HG02870 (cell line): Measurements from ENCODE around the gene AGAP2.
A peak's percentile ranks its signal among the peaks of the same experiment; 100 is the strongest.
"Not testable (repeated sequence)": the region's sequence is repeated elsewhere in the genome, so short reads cannot be mapped to it uniquely, and the experiment has no call there.

ENCODE experiments used
- ATAC-seq: cut with Tn5 transposase; IDR thresholded peaks from one replicate; pipeline ENCODE4 v1.9.1; 2021; ENCODE audit warnings: mild to moderate bottlenecking, moderate library complexity; ENCODE audit not compliant: unreplicated experiment

Gene AGAP2

DNA sequence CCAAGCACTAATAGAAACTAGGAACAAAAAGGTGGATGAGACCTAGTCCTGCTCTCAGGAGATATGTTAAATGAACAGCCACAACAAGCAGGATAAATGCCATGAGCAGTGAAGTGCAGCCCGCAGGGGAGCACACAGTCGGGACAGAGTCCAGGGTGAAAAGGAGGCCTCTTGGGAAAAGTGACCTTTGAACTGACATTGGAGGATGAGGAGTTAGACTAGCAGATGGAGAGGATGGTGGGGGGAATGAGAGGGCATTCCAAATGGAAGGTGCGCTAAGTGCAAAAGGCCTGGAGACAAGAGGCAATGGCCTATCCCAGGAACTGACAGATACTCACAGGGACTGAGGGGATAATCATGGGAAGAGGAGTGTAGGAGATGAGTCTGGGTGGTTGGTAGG, 40.1 kb downstream of the AGAP2 start:
- ATAC-seq, result no peak

DNA sequence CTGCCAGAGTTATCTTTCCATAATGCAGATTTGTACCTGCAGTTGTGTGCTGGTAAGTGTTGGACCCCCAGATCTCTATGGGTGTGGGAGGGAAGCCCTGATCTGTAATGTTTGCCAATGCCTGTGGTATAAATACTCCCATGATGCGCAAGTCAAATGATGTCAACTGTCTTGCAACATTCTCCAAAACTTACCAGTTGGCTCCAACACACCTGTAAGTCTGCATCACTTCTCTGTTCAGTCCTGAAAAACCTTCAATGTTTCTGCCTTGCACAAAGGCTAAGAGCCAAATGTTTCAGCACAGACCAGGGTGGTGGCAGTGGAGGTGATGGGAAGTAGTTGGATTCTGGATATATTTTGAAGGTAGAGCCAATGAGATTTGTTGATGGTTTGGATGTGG, 41.5 kb downstream of the AGAP2 start:
- ATAC-seq, result no peak

DNA sequence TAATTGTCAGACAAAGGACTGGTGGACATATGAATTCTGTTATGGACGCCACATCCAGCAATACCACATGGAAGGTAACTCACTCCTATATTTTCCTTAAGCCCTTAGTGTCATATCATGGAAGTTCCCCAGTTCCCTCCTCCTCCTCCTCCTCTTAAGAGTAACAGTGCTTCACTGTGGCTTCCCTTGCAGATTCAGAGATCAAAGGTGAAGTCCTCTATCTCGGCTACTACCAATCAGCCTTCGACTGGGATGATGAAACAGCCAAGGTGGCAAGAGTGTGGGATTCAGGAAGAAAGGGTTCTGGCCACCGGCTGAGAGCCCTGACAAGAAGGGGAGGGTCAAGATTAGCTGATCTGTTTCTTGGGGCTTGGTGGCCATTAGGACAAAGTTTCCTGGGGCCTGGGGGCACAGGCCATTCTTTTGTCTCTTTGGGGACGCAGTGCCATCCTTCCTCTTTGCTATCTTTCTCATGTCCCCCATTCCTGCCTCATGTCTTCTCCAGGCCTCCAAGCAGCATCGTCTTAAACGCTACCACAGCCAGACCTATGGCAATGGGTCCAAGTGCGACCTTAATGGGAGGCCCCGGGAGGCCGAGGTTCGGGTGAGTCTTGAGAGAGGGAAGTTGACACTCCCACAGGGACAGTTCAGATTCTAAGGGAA, 42.6 kb downstream of the AGAP2 start:
- no peak for ATAC-seq

DNA sequence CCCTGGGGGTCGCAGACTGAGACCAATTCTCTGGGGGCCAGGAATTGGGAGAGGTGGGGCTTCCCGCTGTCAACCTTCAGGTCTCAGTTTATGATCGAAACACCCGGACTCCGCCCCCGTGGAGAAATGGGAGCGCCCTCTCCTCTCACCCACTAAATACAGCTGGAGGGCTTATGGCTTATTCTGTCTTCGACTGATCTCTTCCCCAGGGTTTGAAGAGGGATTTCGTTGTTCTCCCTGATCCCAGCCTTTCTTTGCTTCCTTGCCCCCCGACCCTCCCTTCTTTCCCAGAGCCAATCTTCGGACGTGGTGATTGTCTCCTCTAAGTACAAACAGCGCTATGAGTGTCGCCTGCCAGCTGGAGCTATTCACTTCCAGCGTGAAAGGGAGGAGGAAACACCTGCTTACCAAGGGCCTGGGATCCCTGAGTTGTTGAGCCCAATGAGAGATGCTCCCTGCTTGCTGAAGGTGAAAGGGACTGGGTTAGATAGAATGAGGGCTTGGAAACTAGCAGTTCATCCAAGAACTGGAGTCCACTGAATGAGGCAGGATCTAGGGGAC, 44.0 kb downstream of the AGAP2 start:
- ATAC-seq, result peak; percentile 1

- peak; percentile 96 for ATAC-seq
Observed at GRCh38 chr12:57693659-57694458, 44.7 kb downstream of the AGAP2 start, which contains the start of gene OS9. OS9 (plus strand) TSS chr12:57694132; CDS start chr12:57694162, 30 bp downstream.

DNA sequence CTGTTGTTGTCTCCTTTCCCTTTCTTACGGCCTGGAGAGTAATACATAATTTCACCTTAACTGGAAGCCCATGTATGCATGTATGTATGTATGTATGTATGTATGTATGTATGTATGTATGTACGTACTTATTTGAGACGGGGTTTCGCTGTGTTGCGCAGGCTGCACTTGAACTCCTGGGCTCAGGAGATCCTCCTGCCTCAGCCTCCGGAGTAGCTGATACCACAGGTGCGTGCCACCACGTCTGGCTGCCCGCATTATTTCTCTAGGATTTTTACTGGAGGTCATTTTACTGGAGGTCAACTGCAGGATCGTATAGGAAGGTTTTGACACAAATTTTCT, 45.3 kb downstream of the AGAP2 start:
- ATAC-seq, result no peak

DNA sequence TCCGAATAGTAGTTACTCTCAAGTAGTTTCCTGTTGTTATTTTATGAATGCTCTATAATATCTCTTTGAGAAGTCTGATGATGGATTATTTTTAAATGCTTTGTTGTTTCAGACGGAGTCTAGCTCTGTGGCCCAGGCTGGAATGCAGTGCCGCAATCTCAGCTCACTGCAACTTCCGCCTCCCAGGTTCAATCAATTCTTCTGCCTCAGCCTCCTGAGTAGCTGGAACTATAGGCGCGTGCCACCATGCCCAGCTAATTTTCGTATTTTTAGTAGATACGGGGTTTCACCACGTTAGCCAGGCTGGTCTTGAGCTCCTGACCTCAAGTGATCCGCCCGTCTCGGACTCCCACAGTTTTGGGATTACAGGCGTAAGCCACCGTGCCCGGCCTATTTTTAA, 46.0 kb downstream of the AGAP2 start:
- no peak for ATAC-seq

GRCh38 chr12:57688931-57689330, 49.6 kb downstream of the AGAP2 start:
- ATAC-seq, result no peak

DNA sequence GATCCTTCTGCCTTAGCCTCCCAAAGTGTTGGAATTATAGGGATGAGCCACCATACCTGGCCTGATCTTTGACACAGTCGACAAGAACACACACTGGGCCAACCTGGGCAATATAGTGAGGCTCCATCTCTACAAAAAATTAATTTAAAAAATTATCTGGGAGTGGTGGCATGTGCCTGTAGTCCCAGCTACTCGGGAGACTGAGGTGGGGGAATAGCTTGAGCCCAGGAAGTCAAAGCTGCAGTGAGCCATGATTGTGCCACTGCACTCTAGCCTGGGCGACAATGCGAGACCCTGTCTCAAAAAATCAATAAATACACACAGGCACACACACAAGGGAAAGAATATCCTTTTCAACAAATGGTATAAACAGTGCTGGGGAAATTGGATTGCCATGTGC, 50.7 kb downstream of the AGAP2 start:
- ATAC-seq, result no peak

DNA sequence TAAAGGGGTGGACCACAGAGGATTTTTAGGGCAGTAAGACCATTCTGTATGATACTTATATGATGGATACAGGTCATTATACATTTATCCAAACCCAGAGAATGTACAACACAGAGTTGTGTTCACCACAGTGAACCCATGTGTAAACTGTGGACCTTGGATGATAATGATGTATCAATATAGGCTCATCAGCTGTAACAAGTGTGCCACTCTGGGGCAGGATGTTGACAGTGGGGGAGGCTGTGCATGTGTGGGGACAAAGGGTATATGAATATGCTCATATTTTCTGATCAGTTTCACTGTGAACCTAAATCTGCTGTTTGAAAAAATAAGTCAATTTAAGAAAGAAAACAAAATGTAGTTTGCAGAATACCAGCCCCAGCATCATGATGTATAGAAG, 58.8 kb downstream of the AGAP2 start:
- ATAC-seq, result no peak

DNA sequence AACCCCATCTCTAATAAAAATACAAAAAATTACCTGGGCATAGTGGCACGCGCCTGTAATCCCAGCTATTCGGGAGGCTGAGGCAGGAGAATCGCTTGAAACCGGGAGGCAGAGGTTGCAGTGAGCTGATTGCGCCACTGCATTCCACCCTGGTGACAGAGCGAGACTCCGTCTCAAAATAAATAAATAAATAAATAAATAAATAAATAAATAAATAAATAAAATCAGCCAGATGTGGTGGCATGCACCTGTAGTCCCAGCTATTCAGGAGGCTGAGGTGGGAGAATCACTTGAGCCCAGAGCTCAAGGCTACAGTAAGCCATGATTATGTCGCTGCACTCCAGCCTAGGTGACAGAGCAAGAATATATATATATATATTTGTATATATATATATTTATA, 60.6 kb downstream of the AGAP2 start:
- ATAC-seq, result not testable (repeated sequence)

DNA sequence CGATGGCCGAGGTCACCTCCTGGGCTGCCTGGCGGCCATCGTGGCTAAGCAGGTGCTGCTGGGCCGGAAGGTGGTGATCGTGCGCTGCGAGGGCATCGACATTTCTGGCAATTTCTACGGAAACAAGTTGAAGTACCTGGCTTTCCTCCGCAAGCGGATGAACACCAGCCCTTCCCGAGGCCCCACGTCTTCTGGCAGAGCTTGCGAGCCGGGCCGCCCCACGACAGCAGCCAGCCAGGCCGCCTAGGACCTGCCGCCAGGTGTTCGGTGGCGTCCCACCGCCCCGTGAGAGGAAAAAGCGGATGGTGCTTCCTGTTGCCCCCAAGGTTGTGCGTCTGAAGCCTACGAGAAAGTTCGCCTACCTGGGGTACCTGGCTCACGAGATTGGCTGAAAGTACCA, 63.9 kb downstream of the AGAP2 start:
- no peak for ATAC-seq
